Ascending aorta (tissue), 2 donors: ENCODE measurements around the gene DPAGT1. TPM values are rescaled to one million over a fixed set of nuclear protein-coding genes. Genes with fewer than 3 reads are reported as not detected.

Source experiments
- DNase-seq, 2 donors: peaks; one replicate each; pipeline ENCODE4 v3.0.0-alpha.2; 2019; ENCODE audit warnings: low spot score in 2 of 2
- H3K27ac ChIP-seq, 2 donors: fragments of 200-600 bp; sonication (generic); one replicate each; pipeline ENCODE4 v1.5.1; 2016 to 2017; ENCODE audit warnings: mild to moderate bottlenecking in 1 of 2
- H3K27me3 ChIP-seq: fragments of 200-600 bp; sonication (generic); one replicate; pipeline ENCODE4 v1.5.1; 2017
- H3K36me3 ChIP-seq, 2 donors: fragments of 200-600 bp; sonication (generic); one replicate each; pipeline ENCODE4 v1.5.1; 2016
- H3K4me1 ChIP-seq, 2 donors: fragments of 200-600 bp; sonication (generic); one replicate each; pipeline ENCODE4 v1.5.1; 2016 to 2017; ENCODE audit warnings: mild to moderate bottlenecking in 1 of 2
- H3K4me3 ChIP-seq, 2 donors: fragments of 200-600 bp; sonication (generic); one replicate each; pipeline ENCODE4 v1.5.1; 2016 to 2017; ENCODE audit warnings: mild to moderate bottlenecking in 1 of 2
- H3K9me3 ChIP-seq, 2 donors: fragments of 200-600 bp; sonication (generic); one replicate each; pipeline ENCODE4 v1.5.1; 2016
- CTCF ChIP-seq, 3 experiments: fragments of 200-600 bp in 2 of 3; fragments of 450-650 bp in 1 of 3; sonication (generic) in 2 of 3; IDR thresholded peaks; one replicate each; pipeline ENCODE4 v1.5.1; 2016 to 2019; ENCODE audit warnings: antibody characterized with exemption in 3 of 3, mild to moderate bottlenecking in 1 of 3, moderate library complexity in 1 of 3
- intact Hi-C: fragments of 100-400 bp; cut with DNase I; formaldehyde crosslinking; loops from one replicate; pipeline ENCODE4 v1.15.1; 2023
- total RNA-seq: library from RNA; depleted of rRNA; stranded (reverse); fragments of >200 nt; gene quantifications from one replicate; pipeline ENCODE4 v1.1.0, GENCODE V29; 2016

DPAGT1 gene
- total RNA-seq, 1 donor from 2014 or later: 61.9 TPM

- intact Hi-C loops: no loop called here
- H3K36me3 ChIP-seq: peaks cover 38 to 50% of the 10 kb centered on the region in 2 donors
Observed at GRCh38 chr11:119114351-119114750, 12.7 kb upstream of the DPAGT1 start.

DNA sequence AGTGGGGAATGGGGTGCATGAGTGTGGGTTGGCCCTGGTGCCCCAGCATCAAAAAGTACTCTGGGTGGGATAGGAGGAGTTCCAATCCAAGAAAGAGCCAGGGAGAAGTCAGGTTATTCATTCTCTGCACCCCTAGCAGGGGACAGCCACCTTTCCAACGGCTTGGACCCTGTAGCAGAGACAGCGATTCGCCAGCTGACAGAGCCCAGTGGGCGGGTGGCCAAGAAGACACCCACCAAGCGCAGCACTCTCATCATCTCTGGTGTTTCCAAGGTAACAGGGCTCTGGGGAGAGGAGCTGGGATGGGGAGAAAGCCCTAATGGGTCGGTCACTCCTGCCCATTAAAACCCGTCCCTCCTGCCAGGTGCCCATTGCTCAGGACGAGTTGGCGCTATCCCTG lies 12.1 kb upstream of the DPAGT1 start:
- TF ChIP-seq CTCF (IDR thresholded peaks at IDR 0.05): no peak
- DNase-seq: no peak
- H3K9me3 ChIP-seq: no peaks in the 10 kb centered on the region
- peaks cover 0 to 4% of the 10 kb centered on the region in 2 donors for H3K4me1 ChIP-seq
- no peak overlapping the region for H3K27ac ChIP-seq
- H3K27me3 ChIP-seq: no peaks in the 10 kb centered on the region
- peaks cover 38 to 50% of the 10 kb centered on the region in 2 donors for H3K36me3 ChIP-seq
- intact Hi-C loops: no loop called here
- H3K4me3 ChIP-seq: no peak overlapping the region

More at GRCh38 chr11:119114351-119114750, 12.7 kb upstream of the DPAGT1 start:
- Histone ChIP-seq H3K27ac (no peak overlapping the region), H3K9me3 (no peaks in the 10 kb centered on the region), H3K27me3 (no peaks in the 10 kb centered on the region), H3K4me3 (no peak overlapping the region), H3K4me1 (no peaks in the 10 kb centered on the region)
- no peak for DNase-seq
- no peak for TF ChIP-seq CTCF (IDR thresholded peaks at IDR 0.05)

- intact Hi-C loops: no loop called here
- peaks cover 38 to 50% of the 10 kb centered on the region in 2 donors for H3K36me3 ChIP-seq
- no peaks in the 10 kb centered on the region for H3K27me3 ChIP-seq
- no peak overlapping the region for H3K4me3 ChIP-seq
- no peak for TF ChIP-seq CTCF (IDR thresholded peaks at IDR 0.05)
- no peak for DNase-seq
- peaks cover 0 to 10% of the 10 kb centered on the region in 2 donors for H3K4me1 ChIP-seq
- H3K27ac ChIP-seq: no peak overlapping the region
- H3K9me3 ChIP-seq: no peaks in the 10 kb centered on the region
Observed at GRCh38 chr11:119112314-119113020, 10.8 kb upstream of the DPAGT1 start.

DNA sequence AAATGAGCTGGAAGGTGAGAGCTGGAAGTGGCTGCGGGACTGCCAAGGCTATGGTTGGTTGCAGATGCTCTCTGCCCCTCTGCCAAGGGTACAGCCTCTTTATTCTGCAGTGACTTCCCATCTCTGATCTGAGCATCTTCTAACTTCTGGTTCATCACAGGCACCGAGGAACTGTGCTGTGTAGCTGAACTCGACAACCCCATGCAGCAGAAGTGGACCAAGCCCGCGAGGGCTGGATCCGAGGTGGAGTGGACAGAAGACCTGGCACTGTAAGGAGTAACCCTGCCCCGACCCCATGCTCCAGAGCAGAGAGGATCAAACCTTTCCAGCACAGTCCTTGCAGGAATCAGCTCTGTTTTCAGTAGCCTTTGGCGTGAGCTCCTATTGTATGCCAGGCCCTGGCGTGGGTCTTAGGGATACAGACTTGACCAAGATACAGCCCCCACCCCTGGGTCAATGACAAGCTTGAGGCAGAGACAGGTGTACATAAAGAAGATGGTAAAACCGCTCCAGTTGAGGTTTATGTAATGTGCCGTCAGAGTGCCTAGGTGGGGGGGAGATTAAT lies 9.8 kb upstream of the DPAGT1 start:
- intact Hi-C loops: no loop called here
- no peak for DNase-seq
- H3K36me3 ChIP-seq: peaks cover 37 to 50% of the 10 kb centered on the region in 2 donors

GRCh38 chr11:119110439-119110838 lies 8.8 kb upstream of the DPAGT1 start:
- H3K27me3 ChIP-seq: no peaks in the 10 kb centered on the region
- peaks cover 31 to 45% of the 10 kb centered on the region in 2 donors for H3K36me3 ChIP-seq
- no peak for TF ChIP-seq CTCF (IDR thresholded peaks at IDR 0.05)
- H3K9me3 ChIP-seq: no peaks in the 10 kb centered on the region
- H3K27ac ChIP-seq: no peak overlapping the region
- intact Hi-C loops: no loop called here
- no peak for DNase-seq
- peaks cover 5 to 17% of the 10 kb centered on the region in 2 donors for H3K4me1 ChIP-seq
- H3K4me3 ChIP-seq: no peak overlapping the region

More for the DNA sequence above, 9.8 kb upstream of the DPAGT1 start:
- H3K9me3 ChIP-seq: no peaks in the 10 kb centered on the region
- H3K27me3 ChIP-seq: no peaks in the 10 kb centered on the region
- no peak for TF ChIP-seq CTCF (IDR thresholded peaks at IDR 0.05)
- H3K27ac ChIP-seq: no peak overlapping the region
- H3K4me1 ChIP-seq: peaks cover 4 to 14% of the 10 kb centered on the region in 2 donors
- H3K4me3 ChIP-seq: no peak overlapping the region
